K562 (cell line): ENCODE measurements around the gene PPARG. TPM values are rescaled to one million over a fixed set of nuclear protein-coding genes. Genes with fewer than 3 reads are reported as not detected.

ENCODE experiments used
- ATAC-seq: fragments of 200-7000 bp; cut with Tn5 transposase; 3 replicates; pipeline ENCODE4 v1.9.1; 2020; ENCODE audit warnings: moderate library complexity
- BruUV-seq: library from RNA; stranded (reverse); fragments of 400-500 nt; replicated peaks from 2 replicates; lab custom pipeline; 2021; lab: Mats Ljungman, UMichigan
- CTCF ChIA-PET: fragments of 300-600 bp; formaldehyde crosslinking; extraction: SDS; loops from one replicate; lab custom pipeline; 2021; ENCODE audit warnings: low intra/inter-chr PET ratio; lab: Yijun Ruan, JAX
- POLR2A ChIA-PET: fragments of 300-600, 350-650 bp; sonication (Branson Sonifier 250); formaldehyde crosslinking; extraction: SDS; loops from one replicate; lab custom pipeline; 2021; ENCODE audit warnings: antibody characterized with exemption, inconsistent platforms; lab: Yijun Ruan, JAX
- DNase-seq, 4 experiments: peaks; one replicate each; pipeline versions ENCODE4 v3.0.0 to v3.0.0-alpha.2; 2011 to 2018; ENCODE audit warnings: low spot score in 3 of 4, mixed read lengths in 3 of 4; ENCODE audit errors: extremely low read depth in 1 of 4
- FAIRE-seq: peaks from 2 replicates; lab custom pipeline; 2011; peaks lifted over from hg19 to GRCh38; lab: Jason Lieb, UNC
- H2AFZ ChIP-seq: 2 replicates; pipeline ENCODE4 v1.6.0; 2011; ENCODE audit warnings: low read depth, low read length, control low read depth, inconsistent platforms
- H3K27ac ChIP-seq: fragments of 200-600 bp; 3 replicates; pipeline ENCODE4 v1.8.0; 2011; ENCODE audit warnings: low read depth, mild to moderate bottlenecking, control low read depth, inconsistent platforms, low read length, moderate library complexity, mixed read lengths; ENCODE audit errors: extremely low read depth
- H3K27me3 ChIP-seq, 2 experiments: fragments of 300-600 bp in 1 of 2; 2 replicates in 1 of 2; 3 replicates in 1 of 2; pipeline versions ENCODE4 v1.6.0 to v1.8.0; 2011; ENCODE audit warnings: inconsistent platforms in 2 of 2, low read length in 2 of 2, mild to moderate bottlenecking in 1 of 2, mixed read lengths in 1 of 2, moderate library complexity in 1 of 2; ENCODE audit not compliant: control insufficient read depth in 2 of 2, insufficient read depth in 2 of 2
- H3K36me3 ChIP-seq: fragments of 300-600 bp; 3 replicates; pipeline ENCODE4 v1.8.0; 2011; ENCODE audit warnings: mild to moderate bottlenecking, low read length, inconsistent platforms; ENCODE audit not compliant: control insufficient read depth, insufficient read depth
- H3K4me1 ChIP-seq, 2 experiments: fragments of 200-600 bp in 1 of 2; replicated peaks in 1 of 2; 2 replicates in 1 of 2; 3 replicates in 1 of 2; pipeline versions ENCODE4 v1.5.1 to v1.8.0; 2011; ENCODE audit warnings: inconsistent platforms in 2 of 2, low read length in 2 of 2, mild to moderate bottlenecking in 1 of 2, mixed read lengths in 1 of 2, moderate library complexity in 1 of 2; ENCODE audit not compliant: control insufficient read depth in 2 of 2, insufficient read depth in 2 of 2
- H3K4me2 ChIP-seq: 2 replicates; pipeline ENCODE4 v1.6.1; 2011; ENCODE audit warnings: low read length, control low read depth, inconsistent platforms, mixed read lengths; ENCODE audit not compliant: insufficient read depth
- H3K4me3 ChIP-seq: fragments of 200-600 bp; sonication (generic), shearing (Covaris generic); 2 replicates; pipeline ENCODE4 v1.5.1; 2016; ENCODE audit warnings: control low read depth, inconsistent platforms
- H3K79me2 ChIP-seq: fragments of 200-600 bp; 3 replicates; pipeline ENCODE4 v1.8.0; 2011; ENCODE audit warnings: low read length, inconsistent platforms; ENCODE audit not compliant: control insufficient read depth, insufficient read depth
- H3K9ac ChIP-seq, 2 experiments: 2 replicates each; pipeline versions ENCODE4 v1.6.0 to v1.6.1; 2011; ENCODE audit warnings: low read depth in 2 of 2, low read length in 2 of 2, control low read depth in 1 of 2, inconsistent platforms in 1 of 2, mild to moderate bottlenecking in 1 of 2, mixed read lengths in 1 of 2; ENCODE audit not compliant: insufficient read depth in 1 of 2
- H3K9me1 ChIP-seq: one replicate; pipeline ENCODE4 v1.6.0; 2011; ENCODE audit warnings: inconsistent platforms, mild to moderate bottlenecking, low read length, moderate library complexity; ENCODE audit not compliant: control insufficient read depth, insufficient read depth
- H3K9me3 ChIP-seq: replicated peaks from 2 replicates; pipeline ENCODE4 v1.5.1; 2011; ENCODE audit warnings: low read depth, low read length, inconsistent platforms; ENCODE audit not compliant: control insufficient read depth, insufficient read depth
- H4K20me1 ChIP-seq: replicated peaks from 2 replicates; pipeline ENCODE4 v1.6.1; 2011; ENCODE audit warnings: low read length, inconsistent platforms, mixed read lengths; ENCODE audit not compliant: control insufficient read depth, insufficient read depth
- ESRRA ChIP-seq: fragments of 450-650 bp; IDR thresholded peaks from 2 replicates; pipeline ENCODE4 v1.6.1; 2014; ENCODE audit warnings: low read depth, mild to moderate bottlenecking, moderate library complexity, borderline replicate concordance
- ETS2 ChIP-seq: IDR thresholded peaks from 2 replicates; pipeline ENCODE4 v1.6.1; 2016; ENCODE audit warnings: borderline replicate concordance, missing genetic modification characterization, mild to moderate bottlenecking, moderate library complexity, missing compliant biosample characterization; ENCODE audit not compliant: poor library complexity, severe bottlenecking
- FOXA3 ChIP-seq, 2 experiments: fragments of 450-650 bp in 1 of 2; sonication (generic) in 1 of 2; formaldehyde crosslinking; IDR thresholded peaks in 1 of 2; conservative IDR thresholded peaks in 1 of 2; 2 replicates each; pipeline versions ENCODE4 v1.4.0 to v1.8.0; 2020 to 2022; ENCODE audit warnings: mild to moderate bottlenecking in 2 of 2, missing genetic modification reagents in 1 of 2
- GTF2F1 ChIP-seq: IDR thresholded peaks from 2 replicates; pipeline ENCODE4 v1.6.1; 2011; ENCODE audit warnings: low read depth, low read length, improper control_type of control experiment
- HDAC6 ChIP-seq: IDR thresholded peaks from 2 replicates; pipeline ENCODE4 v1.6.1; 2012; ENCODE audit warnings: low read depth, mild to moderate bottlenecking, control low read depth, inconsistent platforms, low read length, moderate library complexity
- RBM22 ChIP-seq: fragments of 200-400 bp; formaldehyde crosslinking; IDR thresholded peaks from 2 replicates; pipeline ENCODE4 v1.6.1; 2018; ENCODE audit warnings: low read length, low read depth; ENCODE audit not compliant: poor library complexity, severe bottlenecking
- SMARCA5 ChIP-seq: fragments of 450-650 bp; IDR thresholded peaks from 2 replicates; pipeline ENCODE4 v1.6.1; 2016
- SP2 ChIP-seq: IDR thresholded peaks from 2 replicates; pipeline ENCODE4 v1.6.1; 2011; ENCODE audit warnings: mild to moderate bottlenecking, low read depth, low read length, moderate library complexity; ENCODE audit not compliant: poor library complexity, severe bottlenecking; ENCODE audit errors: extremely low read depth
- TBL1XR1 ChIP-seq, 2 experiments: IDR thresholded peaks; 2 replicates each; pipeline ENCODE4 v1.6.1; 2012; ENCODE audit warnings: improper control_type of control experiment in 2 of 2, low read length in 2 of 2, mild to moderate bottlenecking in 1 of 2
- ZNF436 ChIP-seq: fragments of 250-450, 450-650 bp; sonication (Bioruptor Pico); formaldehyde crosslinking; IDR thresholded peaks from 2 replicates; pipeline ENCODE4 v1.7.0; 2020; ENCODE audit warnings: mild to moderate bottlenecking
- ZNF444 ChIP-seq: fragments of 250-450 bp; sonication (Bioruptor Pico); IDR thresholded peaks from 2 replicates; pipeline ENCODE4 v1.4.0; 2020; ENCODE audit warnings: mild to moderate bottlenecking, moderate library complexity
- ZNF696 ChIP-seq: fragments of 250-450 bp; sonication (Bioruptor Pico); conservative IDR thresholded peaks from 2 replicates; pipeline ENCODE4 v1.4.0; 2020; ENCODE audit warnings: mild to moderate bottlenecking, moderate library complexity
- WGBS: fragments of 100-300 bp; shearing (Covaris generic); methylation state at CpG from one replicate; pipeline ENCODE4 v1.1.6; 2016; ENCODE audit warnings: low coverage, mixed read lengths; ENCODE audit not compliant: insufficient coverage; ENCODE audit errors: missing lambda C conversion rate; 5-methylcytosine and 5-hydroxymethylcytosine counted together
- in situ Hi-C: fragments of 300-500 bp; cut with MboI; formaldehyde crosslinking; loops from 4 replicates; pipeline ENCODE4 v1.15.0; 2018; ENCODE audit warnings: inconsistent platforms, mixed read lengths
- intact Hi-C: fragments of 100-400 bp; cut with micrococcal nuclease; formaldehyde crosslinking; loops from 2 replicates; pipeline ENCODE4 v1.14.2; 2022
- polyA plus RNA-seq, 8 experiments: library from polyadenylated mRNA; depleted of rRNA in 4 of 8; stranded (reverse) in 5 of 8; unstranded in 3 of 8; fragments of >200 nt; fragmentation: Nextera tagmentation in 2 of 8; fragmentation: Illumina TruSeq in 1 of 8; extraction: Ambion mirVana in 2 of 8; extraction: Trizol in 1 of 8; gene quantifications; 2 replicates each; pipeline versions ENCODE4 v1.2.1 to v1.2.3, GENCODE V29; 2011 to 2014; ENCODE audit warnings: inconsistent platforms in 1 of 8, missing spikeins in 1 of 8
- total RNA-seq, 7 experiments: library from RNA; depleted of rRNA in 6 of 7; stranded (reverse); fragments of >200 nt in 6 of 7; fragmentation: Illumina TruSeq in 2 of 7; extraction: Trizol in 2 of 7; gene quantifications; 2 replicates each; pipeline versions ENCODE4 v1.2.1 to v1.2.3, GENCODE V29; 2011 to 2021; ENCODE audit warnings: low replicate concordance in 1 of 7
- TF ChIP-seq, protein P1 (sequence below): fragments of 450-650 bp; conservative IDR thresholded peaks from 2 replicates; pipeline ENCODE4 v1.6.1; 2016; ENCODE audit warnings: missing genetic modification characterization, low read depth, mild to moderate bottlenecking, missing compliant biosample characterization, moderate library complexity
- TF ChIP-seq, protein P2 (sequence below): fragments of 450-650 bp; formaldehyde crosslinking; IDR thresholded peaks from 2 replicates; pipeline ENCODE4 v1.4.0; 2022; ENCODE audit warnings: missing genetic modification characterization

The PPARG gene
- total and polyA plus RNA-seq, 9 of the 15 experiments (the other 6 are each of a cell fraction or from before 2014, with no cell fraction given) = not detected

DNA sequence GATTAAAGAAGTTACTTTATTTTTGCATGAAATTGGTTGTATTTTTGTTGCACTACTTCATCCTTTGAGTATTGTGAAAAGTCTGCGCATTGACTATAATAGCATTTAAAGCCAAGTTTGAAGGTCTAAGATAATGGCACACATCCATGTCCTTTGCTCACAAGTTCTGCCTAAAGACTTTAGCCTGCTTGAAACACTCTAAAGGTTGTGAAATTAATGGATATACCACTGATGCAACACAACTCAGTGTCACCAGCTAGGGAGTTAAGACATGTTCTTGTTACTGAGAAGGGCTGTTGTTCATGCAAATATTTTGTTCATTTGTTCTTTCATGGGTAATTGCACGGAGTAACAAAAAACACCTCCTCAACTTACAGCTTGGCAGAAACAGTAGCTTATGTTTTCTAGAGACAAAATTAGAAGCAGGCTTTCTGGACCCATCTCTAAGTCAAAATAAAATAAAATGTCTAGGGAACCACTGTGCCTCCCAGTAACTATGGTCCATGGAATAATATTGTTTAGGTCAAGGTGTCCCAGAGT lies 83.9 kb downstream of the PPARG start:
- ChIA-PET CTCF (no interaction called here), POLR2A (interaction anchor here (0.6 kb wide), 1 partner anchor 22 kb away, joined by 3 read pairs; no protein-coding TSS in a partner anchor)
- no TSS peak for BruUV-seq
- no peak overlapping the region for H3K9ac ChIP-seq
- H3K36me3 ChIP-seq = no peaks in the 10 kb centered on the region
- TF ChIP-seq ZNF444 (CRISPR knock-in tag) (no peak), SP2 (no peak), GTF2F1 (no peak), RBM22 (no peak), SMARCA5 (no peak), ZNF436 (CRISPR knock-in tag) (no peak)
- DNase-seq (no peak), ATAC-seq (no peak), FAIRE-seq (no peak)
- H3K4me3 ChIP-seq = no peak overlapping the region
- H3K9me1 ChIP-seq = no peaks in the 10 kb centered on the region
- no peak overlapping the region for H2AFZ ChIP-seq
- H3K4me1 ChIP-seq = no peaks in the 10 kb centered on the region
- intact Hi-C loops = no loop called here
- H3K79me2 ChIP-seq = no peaks in the 10 kb centered on the region
- peaks cover 0 to 5% of the 10 kb centered on the region in 2 experiments; a peak in 1 of 5 replicates for H3K27me3 ChIP-seq
- no peaks in the 10 kb centered on the region for H3K9me3 ChIP-seq
- 11% methylated on average over 2 of the region's 2 CpGs for WGBS
- H3K4me2 ChIP-seq = no peak overlapping the region
- H3K27ac ChIP-seq = no peak overlapping the region
- no peaks in the 10 kb centered on the region for H4K20me1 ChIP-seq
- in situ Hi-C loops = no loop called here

DNA sequence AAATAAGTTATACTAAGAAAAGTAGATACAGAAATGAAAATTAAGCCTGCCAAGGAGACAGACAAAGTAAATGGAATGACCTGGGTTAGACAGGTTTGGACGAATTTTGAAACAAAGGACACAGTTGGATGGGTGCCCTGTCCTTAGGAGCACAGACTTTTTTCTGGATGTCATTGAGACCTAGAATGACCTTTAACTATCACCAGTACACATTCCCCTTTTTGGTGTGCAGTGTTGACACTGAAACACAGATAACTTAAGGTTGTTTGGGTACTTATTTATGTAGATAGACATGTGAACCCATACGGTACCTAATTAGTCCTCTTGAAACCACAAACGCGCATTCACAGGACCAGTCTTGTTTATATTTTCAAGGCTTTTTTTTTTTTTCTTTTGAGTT lies 86.7 kb downstream of the PPARG start:
- H3K27ac ChIP-seq = no peak overlapping the region

More for the DNA sequence above, 86.7 kb downstream of the PPARG start:
- Histone ChIP-seq H2AFZ (no peak overlapping the region), H3K36me3 (no peaks in the 10 kb centered on the region), H3K9me1 (no peaks in the 10 kb centered on the region), H4K20me1 (no peaks in the 10 kb centered on the region), H3K4me3 (no peak overlapping the region), H3K79me2 (no peaks in the 10 kb centered on the region), H3K4me1 (no peaks in the 10 kb centered on the region), H3K27me3 (peaks cover 0 to 5% of the 10 kb centered on the region in 2 experiments; a peak in 1 of 5 replicates), H3K9ac (no peak overlapping the region), H3K4me2 (no peak overlapping the region), H3K9me3 (no peaks in the 10 kb centered on the region)
- ChIA-PET POLR2A (no interaction called here), CTCF (no interaction called here)
- no TSS peak for BruUV-seq
- FAIRE-seq (no peak), DNase-seq (no peak), ATAC-seq (no peak)
- TF ChIP-seq ETS2 (tag) = no peak
- no peak for TF ChIP-seq HDAC6
- TF ChIP-seq FOXA3 (CRISPR knock-in tag; conservative IDR thresholded peaks at IDR 0.05 in 1 of 2, IDR thresholded peaks at IDR 0.05 in 1 of 2) = 0 out of 4 replicates have a peak, but pooled peaks of 1 of the 2 experiments have one; percentile 47
- TF ChIP-seq ESRRA = peak; percentile 56; the same call in 1 of the 2 replicates
- TF ChIP-seq, protein P1, sequence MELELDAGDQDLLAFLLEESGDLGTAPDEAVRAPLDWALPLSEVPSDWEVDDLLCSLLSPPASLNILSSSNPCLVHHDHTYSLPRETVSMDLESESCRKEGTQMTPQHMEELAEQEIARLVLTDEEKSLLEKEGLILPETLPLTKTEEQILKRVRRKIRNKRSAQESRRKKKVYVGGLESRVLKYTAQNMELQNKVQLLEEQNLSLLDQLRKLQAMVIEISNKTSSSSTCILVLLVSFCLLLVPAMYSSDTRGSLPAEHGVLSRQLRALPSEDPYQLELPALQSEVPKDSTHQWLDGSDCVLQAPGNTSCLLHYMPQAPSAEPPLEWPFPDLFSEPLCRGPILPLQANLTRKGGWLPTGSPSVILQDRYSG (tag) = no peak
- TF ChIP-seq TBL1XR1 (IDR thresholded peaks at IDR 0.05; ENCODE audit: low read length in 2 of 2) = no peak
- TF ChIP-seq, protein P2, sequence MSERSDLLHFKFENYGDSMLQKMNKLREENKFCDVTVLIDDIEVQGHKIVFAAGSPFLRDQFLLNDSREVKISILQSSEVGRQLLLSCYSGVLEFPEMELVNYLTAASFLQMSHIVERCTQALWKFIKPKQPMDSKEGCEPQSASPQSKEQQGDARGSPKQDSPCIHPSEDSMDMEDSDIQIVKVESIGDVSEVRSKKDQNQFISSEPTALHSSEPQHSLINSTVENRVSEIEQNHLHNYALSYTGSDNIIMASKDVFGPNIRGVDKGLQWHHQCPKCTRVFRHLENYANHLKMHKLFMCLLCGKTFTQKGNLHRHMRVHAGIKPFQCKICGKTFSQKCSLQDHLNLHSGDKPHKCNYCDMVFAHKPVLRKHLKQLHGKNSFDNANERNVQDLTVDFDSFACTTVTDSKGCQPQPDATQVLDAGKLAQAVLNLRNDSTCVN (CRISPR knock-in tag) = no peak
- no peak for TF ChIP-seq ZNF696 (CRISPR knock-in tag)
- intact Hi-C loops = no loop called here
- in situ Hi-C loops = no loop called here
- WGBS = 2% methylated on average over 4 of the region's 4 CpGs
